Small intestine (tissue), 7 donors: Measurements from ENCODE around the gene MEIS2. TPM values are rescaled to one million over a fixed set of nuclear protein-coding genes. Genes with fewer than 3 reads are reported as not detected.

Experiments
- DNase-seq, 2 donors: peaks; one replicate each; pipeline versions ENCODE4 v3.0.0 to v3.0.0-alpha.2; 2013
- FAIRE-seq: peaks from 2 replicates; lab custom pipeline; 2012; peaks lifted over from hg19 to GRCh38; lab: Jason Lieb, UNC
- H3K27ac ChIP-seq, 3 donors: one replicate each; pipeline ENCODE4 v1.5.1; 2013; ENCODE audit warnings: low read length in 2 of 3, mild to moderate bottlenecking in 2 of 3, control low read depth in 1 of 3, inconsistent platforms in 1 of 3, low read depth in 1 of 3, moderate library complexity in 1 of 3
- H3K27me3 ChIP-seq, 3 donors: one replicate each; pipeline ENCODE4 v1.6.1; 2013; ENCODE audit warnings: low read length in 3 of 3, inconsistent platforms in 1 of 3; ENCODE audit not compliant: control insufficient read depth in 3 of 3, insufficient read depth in 3 of 3
- H3K36me3 ChIP-seq, 3 donors: one replicate each; pipeline ENCODE4 v1.6.1; 2013; ENCODE audit warnings: low read length in 3 of 3, inconsistent platforms in 1 of 3, low read depth in 1 of 3, mild to moderate bottlenecking in 1 of 3, moderate library complexity in 1 of 3; ENCODE audit not compliant: control insufficient read depth in 3 of 3, insufficient read depth in 2 of 3
- H3K4me1 ChIP-seq, 3 donors: one replicate each; pipeline ENCODE4 v1.6.1; 2013; ENCODE audit warnings: low read length in 2 of 3, inconsistent platforms in 1 of 3, low read depth in 1 of 3, mild to moderate bottlenecking in 1 of 3, moderate library complexity in 1 of 3; ENCODE audit not compliant: control insufficient read depth in 3 of 3, insufficient read depth in 2 of 3
- H3K4me3 ChIP-seq, 3 donors: one replicate each; pipeline ENCODE4 v1.5.1; 2013; ENCODE audit warnings: low read length in 3 of 3, control low read depth in 1 of 3, inconsistent platforms in 1 of 3, low read depth in 1 of 3, mild to moderate bottlenecking in 1 of 3, moderate library complexity in 1 of 3
- H3K9me3 ChIP-seq, 2 donors: one replicate each; pipeline ENCODE4 v1.6.1; 2013; ENCODE audit warnings: low read depth in 1 of 2, low read length in 1 of 2; ENCODE audit not compliant: control insufficient read depth in 2 of 2, insufficient read depth in 1 of 2
- WGBS, 3 donors: extraction: QIAGEN DNeasy Blood & Tissue Kit; methylation state at CpG; one replicate each; pipeline ENCODE4 v1.1.7; 2013; 5-methylcytosine and 5-hydroxymethylcytosine counted together
- polyA plus RNA-seq, 4 donors: library from polyadenylated mRNA; stranded (reverse) in 3 of 4; unstranded in 1 of 4; fragments of 200-250 nt in 3 of 4; fragments of 120-200 nt in 1 of 4; gene quantifications; one replicate each; pipeline versions ENCODE4 v1.2.1 to v1.2.3, GENCODE V29; 2013
- donor health status: healthy with polysubstance abuse.
- donor health status: control.
- donor health status: control.
- donor health status: Bipolar disorder and iron deficiency.
- donor health status: healthy.

Gene MEIS2
- polyA plus RNA-seq, 4 donors, result 5.4 to 13.2 (median 10.2) TPM

- Histone ChIP-seq H3K27me3 (peaks cover 0 to 87% (median 11%) of the 10 kb centered on the region in 3 donors), H3K4me3 (peak overlapping the region; percentile 36 to 87 (median 74)), H3K27ac (peak overlapping the region; percentile 74 to 94 (median 92)), H3K36me3 (peaks cover 0 to 18% (median 0%) of the 10 kb centered on the region in 3 donors), H3K4me1 (peaks cover 0 to 13% (median 0%) of the 10 kb centered on the region in 3 donors), H3K9me3 (no peaks in the 10 kb centered on the region)
- WGBS, 3 donors, result 1 to 2% (median 2%) methylated on average over 21 of the region's 21 CpGs
- FAIRE-seq (no peak), DNase-seq (peak in 1 of 2 donors; percentile 37)
These were observed 835 bp downstream of the MEIS2 start for GRCh38 chr15:37099319-37100108.

GRCh38 chr15:37098468-37099318 lies 1.7 kb downstream of the MEIS2 start:
- Histone ChIP-seq H3K27ac (peak overlapping the region; percentile 28 to 92 (median 72)), H3K9me3 (no peaks in the 10 kb centered on the region), H3K4me3 (peak overlapping the region; percentile 36 to 87 (median 74)), H3K27me3 (peaks cover 0 to 85% (median 9%) of the 10 kb centered on the region in 3 donors), H3K36me3 (peaks cover 0 to 21% (median 0%) of the 10 kb centered on the region in 3 donors), H3K4me1 (peaks cover 0 to 13% (median 0%) of the 10 kb centered on the region in 3 donors)
- DNase-seq, result peak; percentile 42 to 70
- 0 to 1% (median 1%) methylated on average over 68 to 75 of the region's 75 CpGs for WGBS, 3 donors
- no peak for FAIRE-seq

- Histone ChIP-seq H3K4me3 (peak overlapping the region; percentile 10 to 87 (median 74)), H3K9me3 (no peaks in the 10 kb centered on the region), H3K27me3 (peaks cover 0 to 74% (median 7%) of the 10 kb centered on the region in 3 donors), H3K36me3 (peaks cover 0 to 21% (median 2%) of the 10 kb centered on the region in 3 donors), H3K27ac (peak overlapping the region in 2 of 3 donors; percentile 43 to 58), H3K4me1 (peaks cover 0 to 12% (median 0%) of the 10 kb centered on the region in 3 donors)
- 26 to 55% (median 53%) methylated on average over 30 of the region's 30 CpGs for WGBS, 3 donors
- no peak for FAIRE-seq
- DNase-seq, result no peak
These were observed 3.0 kb downstream of the MEIS2 start for GRCh38 chr15:37097144-37097919.

GRCh38 chr15:37096558-37097143 lies 3.7 kb downstream of the MEIS2 start:
- FAIRE-seq, result no peak
- Histone ChIP-seq H3K4me3 (peak overlapping the region in 2 of 3 donors; percentile 8 to 87), H3K27ac (peak overlapping the region in 2 of 3 donors; percentile 39 to 58), H3K9me3 (no peaks in the 10 kb centered on the region), H3K4me1 (peaks cover 0 to 10% (median 0%) of the 10 kb centered on the region in 3 donors), H3K36me3 (peaks cover 0 to 21% (median 2%) of the 10 kb centered on the region in 3 donors), H3K27me3 (peaks cover 0 to 69% (median 6%) of the 10 kb centered on the region in 3 donors)
- DNase-seq, result no peak
- 41 to 81% (median 67%) methylated on average over 19 of the region's 19 CpGs for WGBS, 3 donors

GRCh38 chr15:37095770-37096557 lies 4.4 kb downstream of the MEIS2 start:
- DNase-seq (no peak), FAIRE-seq (no peak)
- H3K4me1 ChIP-seq, result peaks cover 0 to 10% (median 0%) of the 10 kb centered on the region in 3 donors
- peak overlapping the region in 1 of 3 donors; percentile 87 for H3K4me3 ChIP-seq
- peaks cover 0 to 21% (median 2%) of the 10 kb centered on the region in 3 donors for H3K36me3 ChIP-seq
- no peaks in the 10 kb centered on the region for H3K9me3 ChIP-seq
- peak overlapping the region in 2 of 3 donors; percentile 58 to 78 for H3K27ac ChIP-seq
- 56 to 84% (median 77%) methylated on average over 32 of the region's 32 CpGs for WGBS, 3 donors
- H3K27me3 ChIP-seq, result peaks cover 0 to 62% (median 6%) of the 10 kb centered on the region in 3 donors

- peaks cover 0 to 56% (median 6%) of the 10 kb centered on the region in 3 donors for H3K27me3 ChIP-seq
- FAIRE-seq (no peak), DNase-seq (no peak)
- 59 to 88% (median 69%) methylated on average over 36 of the region's 36 CpGs for WGBS, 3 donors
- peaks cover 0 to 10% (median 0%) of the 10 kb centered on the region in 3 donors for H3K4me1 ChIP-seq
- H3K36me3 ChIP-seq, result peaks cover 0 to 21% (median 2%) of the 10 kb centered on the region in 3 donors
- peak overlapping the region in 2 of 3 donors; percentile 58 to 78 for H3K27ac ChIP-seq
- no peaks in the 10 kb centered on the region for H3K9me3 ChIP-seq
- peak overlapping the region in 1 of 3 donors; percentile 87 for H3K4me3 ChIP-seq
These were observed 5.2 kb downstream of the MEIS2 start for GRCh38 chr15:37094915-37095711.
